HG02678 (cell line): ENCODE results near the gene SH3PXD2A.

ENCODE experiments used
- ATAC-seq: cut with Tn5 transposase; IDR thresholded peaks from one replicate; pipeline ENCODE4 v1.9.1; 2021; ENCODE audit warnings: mild to moderate bottlenecking, moderate library complexity; ENCODE audit not compliant: unreplicated experiment

SH3PXD2A gene

GRCh38 chr10:103573205-103573487, 282.2 kb downstream of the SH3PXD2A start:
- ATAC-seq = no peak

- ATAC-seq = no peak
Observed at GRCh38 chr10:103572347-103573204, 282.8 kb downstream of the SH3PXD2A start.

GRCh38 chr10:103571656-103571975, 283.8 kb downstream of the SH3PXD2A start:
- ATAC-seq = no peak

GRCh38 chr10:103570844-103571655, 284.3 kb downstream of the SH3PXD2A start:
- ATAC-seq = no peak

GRCh38 chr10:103569896-103570295, 285.5 kb downstream of the SH3PXD2A start:
- no peak for ATAC-seq

- no peak for ATAC-seq
Observed at GRCh38 chr10:103568505-103568904, 286.9 kb downstream of the SH3PXD2A start.

GRCh38 chr10:103566536-103566935, 288.8 kb downstream of the SH3PXD2A start:
- no peak for ATAC-seq

- no peak for ATAC-seq
Observed at GRCh38 chr10:103564776-103565520, 290.4 kb downstream of the SH3PXD2A start.

- no peak for ATAC-seq
Observed at GRCh38 chr10:103564116-103564501, 291.3 kb downstream of the SH3PXD2A start.

GRCh38 chr10:103563231-103564115, 291.9 kb downstream of the SH3PXD2A start:
- ATAC-seq = no peak

GRCh38 chr10:103562383-103562782, 293.0 kb downstream of the SH3PXD2A start:
- ATAC-seq = no peak

- no peak for ATAC-seq
Observed at GRCh38 chr10:103560886-103561285, 294.5 kb downstream of the SH3PXD2A start.

- ATAC-seq = no peak
Observed at GRCh38 chr10:103559776-103560175, 295.6 kb downstream of the SH3PXD2A start.

GRCh38 chr10:103558911-103559310, 296.5 kb downstream of the SH3PXD2A start:
- ATAC-seq = no peak

- no peak for ATAC-seq
Observed at GRCh38 chr10:103557455-103557854, 297.9 kb downstream of the SH3PXD2A start.

- no peak for ATAC-seq
Observed at GRCh38 chr10:103556383-103557007, 298.9 kb downstream of the SH3PXD2A start.

GRCh38 chr10:103555712-103556111, 299.7 kb downstream of the SH3PXD2A start:
- ATAC-seq = no peak

- ATAC-seq = no peak
Observed at GRCh38 chr10:103555325-103555649, 300.1 kb downstream of the SH3PXD2A start.

GRCh38 chr10:103554488-103555324, 300.7 kb downstream of the SH3PXD2A start:
- no peak for ATAC-seq
